ENCODE results near the gene CLGN.

Gene CLGN

DNA sequence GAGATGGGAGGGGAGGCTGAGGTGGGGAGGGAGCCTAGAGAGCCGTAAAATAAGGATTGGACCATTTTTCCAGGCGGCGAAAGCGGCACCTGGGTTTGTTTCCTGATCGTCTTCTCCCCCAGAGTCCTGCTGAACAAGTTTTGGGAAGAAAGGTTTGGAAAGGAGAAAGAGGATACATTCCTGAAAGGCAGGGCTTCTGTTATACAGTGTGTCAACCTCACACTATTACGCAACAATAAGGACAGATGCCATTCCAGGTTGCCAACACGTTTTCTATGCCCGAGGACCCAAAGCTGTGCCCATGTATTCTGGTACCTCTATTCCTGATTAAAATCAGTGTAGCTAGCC, 53.3 kb downstream of the CLGN start:
- no peak for DNase-seq

DNA sequence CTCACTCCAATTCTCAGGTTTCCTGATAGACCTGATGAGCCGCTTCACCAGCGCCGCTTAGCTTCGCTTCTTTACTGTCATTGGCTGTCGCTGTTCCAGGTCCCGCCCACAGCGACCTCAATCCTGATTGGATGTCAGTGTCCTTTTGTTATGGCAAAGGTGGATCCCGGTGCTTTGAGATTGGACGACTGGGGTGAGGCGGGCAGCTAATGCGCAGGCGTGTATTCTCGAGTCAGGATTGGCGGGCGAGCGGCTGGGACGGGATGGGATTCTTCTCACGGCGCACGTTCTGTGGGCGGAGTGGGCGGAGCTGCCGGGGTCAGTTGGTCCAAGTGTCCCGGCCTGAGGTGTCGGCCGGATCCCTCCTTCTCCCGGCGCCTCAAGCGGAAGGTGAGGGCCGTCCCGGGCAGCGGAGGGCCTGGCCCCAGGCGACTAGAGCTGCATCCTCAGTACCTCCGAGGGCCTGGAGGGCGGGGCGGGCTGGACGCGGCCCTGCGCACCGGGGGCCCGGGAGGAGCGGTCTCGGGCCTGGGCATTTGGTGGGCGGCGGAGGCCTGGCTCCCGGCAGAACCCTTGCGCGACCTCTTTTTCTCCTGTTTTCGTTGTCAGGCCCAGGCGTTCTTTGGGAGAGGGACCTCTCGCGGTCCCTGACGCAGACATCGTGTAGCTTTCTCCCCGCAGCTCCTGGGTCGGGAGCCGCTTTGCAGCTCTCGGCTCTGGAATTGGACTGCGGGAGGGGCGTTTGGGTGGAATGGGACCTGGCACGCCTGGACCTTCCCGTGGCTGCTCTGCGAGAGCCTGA, 53.9 kb downstream of the CLGN start, which contains the start of gene SCOC:
SCOC (plus strand) TSS at position 319 of the 802 bp plus-strand sequence. CDS start 5,525 bp downstream, outside the sequence.
- DNase-seq, result peak; percentile 98

DNA sequence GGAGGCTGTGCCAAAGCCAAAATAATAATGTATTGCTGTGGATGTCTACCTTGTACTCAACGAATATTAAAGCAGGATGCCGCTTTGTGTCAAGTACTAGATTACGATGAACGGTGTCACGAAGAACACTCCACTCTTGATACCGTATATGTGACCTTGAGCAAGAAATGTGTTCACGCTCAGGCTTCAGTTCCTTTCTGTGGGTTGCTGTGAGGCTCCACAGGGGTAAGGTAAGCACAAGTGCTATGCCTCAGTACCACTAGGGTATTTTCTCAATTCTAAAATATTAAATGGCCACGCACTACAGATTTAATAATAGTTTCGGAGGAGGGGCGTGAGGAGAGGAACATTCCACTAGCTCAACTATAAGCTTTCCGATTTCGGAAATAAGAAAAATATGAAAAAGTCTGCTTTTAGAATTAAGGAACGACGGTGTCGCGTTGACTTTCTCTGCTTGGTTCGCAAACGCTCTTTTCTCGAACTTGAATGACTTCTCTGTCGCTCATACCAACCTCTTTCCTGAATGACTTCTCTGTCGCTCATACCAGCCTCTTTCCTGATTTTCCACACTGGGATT, 54.6 kb downstream of the CLGN start:
- DNase-seq, result no peak

DNA sequence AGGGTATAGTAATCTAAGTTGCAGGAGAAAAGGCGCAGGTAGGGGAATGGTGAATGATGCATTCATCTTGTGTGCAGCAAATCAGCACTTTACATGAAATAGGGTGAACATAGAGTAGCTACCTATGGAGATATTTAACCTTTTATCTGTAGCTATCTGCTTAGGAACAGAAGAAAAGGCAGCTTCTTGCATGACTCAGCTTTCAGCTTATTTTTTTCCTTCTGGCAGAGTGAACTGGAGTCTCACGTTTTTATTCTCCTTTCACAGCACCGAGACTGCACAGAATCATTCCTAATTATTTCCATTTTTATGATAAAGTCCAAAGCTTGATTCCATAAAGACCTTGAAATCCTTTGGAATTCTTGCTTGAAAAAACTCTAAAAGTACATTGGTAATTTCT, 58.8 kb downstream of the CLGN start:
- DNase-seq, result no peak

DNA sequence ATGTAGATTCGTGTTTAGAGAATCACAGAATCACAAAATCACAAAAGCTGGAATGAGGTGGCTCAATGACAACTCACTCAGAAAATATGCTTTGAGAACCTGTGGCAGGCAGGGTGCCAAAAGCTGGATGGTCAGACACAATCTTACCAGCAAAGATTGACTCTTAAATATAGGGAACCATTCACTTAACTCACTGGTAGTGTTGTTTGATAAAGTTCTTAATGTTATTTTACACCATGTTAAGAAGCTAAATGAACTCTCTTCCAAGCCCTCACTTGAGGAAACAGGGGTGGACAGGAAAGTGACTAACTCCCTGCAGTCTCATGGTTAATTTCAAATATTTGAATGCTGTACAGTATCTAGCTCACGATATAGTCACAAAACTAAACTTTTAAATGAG, 59.7 kb downstream of the CLGN start:
- DNase-seq, result no peak

DNA sequence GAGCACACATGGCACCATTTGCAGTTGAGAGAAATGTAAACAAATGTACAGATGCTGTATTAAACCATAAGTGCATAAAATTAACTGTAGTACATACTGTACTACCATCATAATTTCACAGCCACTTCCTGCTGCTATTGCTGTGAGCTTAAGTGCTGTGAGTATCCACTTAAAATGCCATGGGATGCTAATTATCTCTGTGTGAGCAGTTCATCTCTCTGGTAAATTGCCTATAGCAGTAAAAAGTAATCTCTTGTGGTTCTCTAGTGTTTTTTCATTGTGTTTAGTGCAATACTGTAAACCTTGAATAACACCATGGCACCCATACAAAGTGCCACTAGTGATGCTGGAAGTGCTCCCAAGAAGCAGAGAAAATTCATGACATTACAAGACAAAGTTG, 63.9 kb downstream of the CLGN start:
- DNase-seq, result no peak

DNA sequence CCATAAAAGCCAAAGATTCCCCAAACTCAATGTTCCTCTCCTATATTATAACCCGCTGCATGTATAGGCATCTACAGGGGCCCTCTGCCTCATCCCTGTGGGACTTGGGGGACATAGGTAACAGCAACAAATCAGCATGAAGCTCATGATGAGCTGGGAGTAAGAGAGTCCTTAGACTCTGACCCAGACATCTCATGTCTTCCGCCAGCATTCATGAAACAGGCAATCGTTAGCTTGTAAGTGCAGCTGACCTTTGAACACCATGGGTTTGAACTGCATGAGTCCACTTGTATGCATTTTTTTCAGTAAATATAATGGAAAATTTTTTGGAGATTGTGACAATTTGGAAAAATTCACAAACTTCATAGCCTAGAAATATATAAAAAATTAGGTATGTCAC, 64.4 kb downstream of the CLGN start:
- DNase-seq, result no peak

DNA sequence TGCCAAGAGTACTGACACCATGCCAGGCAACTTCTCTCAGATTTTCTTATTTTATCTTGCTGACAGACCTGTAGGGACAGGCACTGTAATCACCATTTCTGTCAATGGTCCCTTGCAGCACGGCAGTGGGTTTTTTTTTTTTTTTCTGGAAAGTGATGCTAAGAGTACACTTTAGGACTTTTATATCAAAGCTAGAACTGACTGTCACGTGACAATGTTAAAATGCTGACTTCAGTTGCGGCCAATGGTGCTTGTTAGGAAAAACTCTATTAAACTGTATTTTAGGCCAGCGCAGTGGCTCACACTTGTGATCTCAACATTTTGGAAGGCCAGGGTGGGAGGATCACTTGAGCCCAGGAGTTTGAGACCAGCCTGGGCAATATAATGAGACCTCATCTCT, 66.3 kb downstream of the CLGN start:
- DNase-seq, result no peak

DNA sequence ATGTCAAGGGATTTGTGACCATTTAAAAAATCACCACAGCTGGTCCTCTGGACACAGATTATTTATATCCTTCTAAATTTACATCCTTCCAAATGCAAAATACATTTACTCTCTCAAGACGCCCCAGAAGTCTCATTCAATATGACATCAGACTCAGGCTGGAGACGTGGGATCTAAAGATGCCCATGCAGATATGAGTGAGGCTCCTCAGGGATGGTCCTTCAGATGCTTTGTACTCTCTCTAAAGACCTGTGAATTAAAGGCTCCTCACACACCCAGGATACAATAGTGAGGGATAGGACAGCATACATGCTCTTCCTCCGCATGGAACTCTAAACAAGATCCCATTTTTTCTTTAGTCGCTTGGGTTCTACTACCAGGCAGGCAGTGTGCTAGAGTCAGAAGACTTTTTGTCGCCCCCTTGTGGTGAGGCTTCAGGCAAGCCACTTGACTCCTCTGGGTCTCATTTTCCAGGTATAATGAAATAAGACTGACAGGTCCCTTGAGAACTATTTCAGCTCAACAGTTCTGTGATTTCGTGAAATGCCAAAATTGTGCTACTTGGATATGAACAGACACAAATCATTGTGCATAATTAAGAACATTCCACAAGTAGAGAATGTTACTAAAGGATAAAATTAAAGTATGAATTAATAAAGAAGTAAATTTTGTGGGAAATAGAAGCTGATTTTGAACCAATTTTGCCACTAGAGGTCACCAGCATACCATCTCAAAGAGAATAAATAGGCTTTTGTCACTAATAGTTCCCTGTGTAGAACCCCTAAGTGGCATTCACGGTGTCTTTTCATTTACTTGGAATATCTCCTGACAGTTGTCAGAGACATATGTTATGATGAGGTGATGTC, 67.7 kb downstream of the CLGN start:
- DNase-seq, result peak; percentile 78

DNA sequence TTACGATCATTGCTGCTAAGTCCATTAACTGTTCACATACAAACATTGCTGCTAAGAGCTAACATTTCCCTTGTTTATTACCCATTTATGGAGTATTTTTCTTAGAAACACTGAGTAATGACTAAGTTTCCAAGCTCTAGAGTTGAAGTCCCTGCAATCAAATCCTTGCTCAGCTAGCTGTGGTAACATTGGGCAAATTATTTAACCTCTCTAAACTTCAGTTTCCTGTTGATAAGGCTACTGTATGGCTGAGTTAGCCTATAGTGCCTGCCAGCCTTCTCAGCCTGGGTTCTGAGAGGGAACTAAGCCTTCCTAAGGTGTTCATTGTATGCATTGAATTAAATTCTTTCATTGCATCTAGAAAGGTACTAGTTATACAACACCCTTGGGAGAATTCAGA, 69.2 kb downstream of the CLGN start:
- DNase-seq, result no peak

DNA sequence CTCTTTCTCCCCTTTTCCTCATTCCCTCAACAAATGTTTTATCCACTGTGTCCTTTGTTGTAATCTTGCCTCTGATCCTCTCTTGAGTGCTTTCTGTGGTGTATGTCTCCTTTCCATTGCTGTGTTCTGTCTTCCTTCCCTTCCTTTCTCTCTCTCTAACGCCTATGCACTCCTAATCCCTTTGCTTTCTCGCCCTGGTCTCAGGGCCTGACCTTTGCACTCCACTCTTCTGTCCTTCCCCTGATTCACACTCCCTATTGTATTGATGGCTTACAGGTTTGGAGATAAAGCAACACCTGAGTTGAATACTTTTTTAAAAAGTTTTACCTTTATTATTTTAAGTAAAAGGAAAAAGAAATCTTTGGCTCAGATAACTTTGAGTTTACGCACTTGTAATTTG, 69.6 kb downstream of the CLGN start:
- DNase-seq, result no peak

DNA sequence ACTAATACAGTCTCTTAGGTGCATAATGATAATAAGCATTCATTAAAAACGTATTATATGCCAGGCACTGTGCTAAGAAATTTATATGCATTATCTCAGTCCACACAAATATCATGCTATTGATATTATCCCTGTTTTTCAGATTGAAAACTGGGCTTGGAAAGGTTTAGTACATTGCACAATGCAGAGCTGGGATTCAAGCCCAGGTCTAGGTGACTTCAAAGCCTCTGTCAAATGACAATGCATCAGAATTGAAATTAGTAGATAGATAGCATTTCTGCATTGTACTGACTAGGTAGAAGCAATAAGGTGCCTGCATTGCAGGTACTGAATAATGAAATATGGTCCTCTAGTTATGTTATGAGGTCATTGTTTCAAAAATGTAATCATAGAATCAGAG, 72.2 kb downstream of the CLGN start:
- DNase-seq, result no peak

DNA sequence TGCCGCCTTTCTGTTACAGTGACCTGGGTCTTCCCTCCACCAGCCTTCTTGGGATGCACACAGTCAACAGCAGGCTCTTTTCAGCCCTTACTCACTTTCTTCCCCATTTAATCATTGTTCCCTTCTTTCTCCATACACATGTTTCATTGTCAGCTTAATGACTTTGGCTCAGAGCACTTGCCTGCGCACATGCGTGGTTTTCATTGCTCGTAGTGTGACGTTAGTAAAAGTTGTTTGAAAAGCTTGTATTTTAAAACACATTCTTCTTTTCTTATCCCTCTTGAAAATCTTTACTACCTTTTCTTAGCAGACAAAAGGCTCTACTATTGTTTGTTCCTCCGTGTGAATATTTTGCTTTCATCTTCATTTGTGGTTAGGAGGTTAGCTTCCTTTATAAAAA, 73.7 kb downstream of the CLGN start:
- no peak for DNase-seq

DNA sequence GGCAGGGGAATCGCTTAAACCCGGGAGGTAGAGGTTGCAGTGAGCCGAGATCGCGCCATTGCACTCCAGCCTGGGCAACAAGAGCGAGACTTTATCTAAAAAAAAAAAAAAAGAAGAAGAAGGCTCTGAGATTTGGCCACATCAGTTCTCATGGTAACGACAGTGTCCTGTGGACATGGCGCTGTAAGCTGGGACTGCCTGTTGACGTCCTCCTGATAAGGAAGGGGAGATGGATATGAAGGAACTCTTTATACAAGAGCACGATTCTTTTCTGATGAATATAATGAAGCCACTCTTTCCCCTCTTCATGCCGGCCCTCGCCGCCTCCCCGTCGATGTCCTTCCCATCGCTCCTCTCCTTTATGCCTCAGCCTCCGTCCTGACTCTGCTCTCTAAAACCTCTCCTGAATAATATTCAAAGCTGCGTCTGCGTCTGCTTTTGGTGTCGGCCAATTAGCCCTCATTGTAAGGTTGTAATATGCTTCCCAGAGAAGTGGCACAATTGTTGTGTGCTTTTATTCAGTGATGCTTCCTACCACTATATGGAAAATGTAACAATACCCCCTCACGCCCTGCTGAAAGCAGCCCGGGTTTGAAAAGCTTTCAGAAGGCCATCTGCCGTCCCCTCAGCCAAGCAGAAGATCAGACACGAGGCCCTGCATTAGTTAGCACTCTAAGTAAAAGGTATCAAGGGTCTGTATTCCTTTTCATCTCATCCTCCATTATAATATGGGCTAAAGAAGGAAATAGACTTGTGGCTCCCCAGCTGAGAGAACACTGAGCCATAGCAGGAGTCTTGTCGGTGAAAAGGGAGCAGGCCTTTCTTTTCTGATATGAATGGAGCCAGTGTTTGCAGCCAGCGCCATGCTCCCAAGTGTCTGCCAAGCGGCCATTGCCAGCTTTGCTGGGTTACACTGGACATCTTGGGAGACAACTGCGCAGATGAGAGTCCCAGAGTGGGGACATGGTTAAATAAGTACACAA, 76.1 kb downstream of the CLGN start:
- DNase-seq, result no peak

DNA sequence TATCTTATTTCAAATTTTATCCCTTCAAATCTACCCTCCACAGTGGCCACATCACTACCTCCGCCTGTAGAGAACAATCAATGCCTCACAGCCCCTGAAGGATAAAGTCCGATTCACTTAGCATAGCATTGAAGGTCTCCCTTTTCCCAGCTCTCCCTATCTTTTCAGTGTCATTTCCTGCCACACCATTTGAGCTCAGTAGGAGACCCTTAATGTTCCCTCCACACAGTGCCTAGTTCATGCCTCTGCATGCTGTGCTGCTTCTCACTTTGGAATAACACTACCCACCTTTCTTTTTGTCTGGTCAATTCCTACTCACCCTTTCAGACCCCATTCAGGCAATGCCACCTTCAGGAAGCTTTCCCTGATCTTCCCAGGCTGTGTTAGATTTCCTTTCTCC, 77.6 kb downstream of the CLGN start:
- no peak for DNase-seq

DNA sequence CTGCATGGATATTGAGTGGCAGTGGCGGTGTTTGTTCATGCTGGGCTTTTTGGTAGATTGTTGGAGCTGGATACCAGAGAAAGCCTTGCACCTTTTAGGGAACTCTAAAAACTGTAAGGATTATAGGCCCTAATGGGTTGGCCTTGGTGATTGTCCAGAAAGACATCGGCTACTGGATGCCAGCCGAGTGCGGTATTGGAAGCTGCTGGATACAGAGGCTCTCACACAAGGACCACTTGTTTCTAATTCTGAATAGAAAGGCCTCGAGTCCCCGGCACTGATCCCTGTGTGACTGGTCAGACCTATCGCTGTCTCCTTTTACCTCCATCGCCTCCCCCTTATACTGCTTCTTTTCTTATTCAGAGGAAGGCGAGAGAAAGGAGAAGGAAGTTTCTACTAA, 81.3 kb downstream of the CLGN start:
- no peak for DNase-seq

DNA sequence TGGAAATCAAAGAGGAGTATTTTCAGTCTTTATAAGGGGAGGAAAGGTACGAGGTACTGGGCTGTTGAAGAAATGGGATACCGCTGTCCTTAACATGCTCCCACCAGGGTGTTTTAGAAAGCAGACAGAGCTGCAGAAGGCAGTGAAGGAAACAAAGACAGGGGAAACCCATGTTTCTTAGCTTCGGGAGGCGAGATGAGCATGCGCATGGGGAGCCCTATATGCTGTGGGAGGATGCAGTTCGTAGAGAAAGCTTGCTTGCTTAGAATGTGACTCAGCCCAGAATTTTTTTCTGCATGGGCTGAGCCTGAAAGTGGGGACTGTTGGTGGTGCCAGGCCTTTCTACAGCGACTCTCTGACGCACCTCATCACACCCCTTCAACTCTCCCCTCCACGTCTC, 82.8 kb downstream of the CLGN start:
- no peak for DNase-seq

DNA sequence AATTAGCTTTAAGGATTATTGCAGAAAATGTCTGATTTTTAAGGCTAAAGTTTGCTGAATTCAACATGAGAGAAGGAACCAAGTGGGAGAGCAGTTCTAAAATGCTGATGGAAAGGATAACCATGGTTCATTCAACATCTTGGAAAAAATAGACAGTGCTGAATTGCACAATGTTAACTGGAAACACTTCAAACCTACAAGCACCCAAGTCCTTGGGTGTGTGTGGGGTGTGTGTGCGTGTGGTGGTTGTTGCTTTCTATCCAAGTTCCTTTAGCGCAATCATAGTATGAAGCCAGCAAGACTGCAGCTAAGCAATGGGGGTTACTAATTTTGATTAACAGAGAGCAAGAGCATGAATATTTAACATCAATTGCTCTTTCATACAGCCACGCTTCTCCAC, 83.3 kb downstream of the CLGN start:
- no peak for DNase-seq

DNA sequence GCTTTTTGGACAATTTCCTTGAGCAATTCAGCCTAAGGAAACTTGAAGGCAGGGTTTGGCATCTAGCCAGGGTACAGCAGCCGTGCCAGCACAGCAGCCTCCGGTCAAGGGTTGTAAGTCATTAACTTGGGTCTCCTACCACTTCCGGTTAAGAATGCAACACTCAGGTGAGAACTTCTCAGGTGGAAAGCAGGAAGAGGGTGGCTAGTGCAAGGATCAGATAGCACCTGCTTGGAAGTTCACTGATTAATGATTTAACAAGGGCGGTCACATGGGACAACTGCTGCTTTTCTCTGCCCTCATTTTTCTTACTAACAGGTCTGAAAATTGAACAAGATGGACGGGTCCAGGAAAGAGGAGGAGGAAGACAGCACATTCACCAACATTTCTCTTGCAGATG, 84.1 kb downstream of the CLGN start:
- DNase-seq, result no peak

DNA sequence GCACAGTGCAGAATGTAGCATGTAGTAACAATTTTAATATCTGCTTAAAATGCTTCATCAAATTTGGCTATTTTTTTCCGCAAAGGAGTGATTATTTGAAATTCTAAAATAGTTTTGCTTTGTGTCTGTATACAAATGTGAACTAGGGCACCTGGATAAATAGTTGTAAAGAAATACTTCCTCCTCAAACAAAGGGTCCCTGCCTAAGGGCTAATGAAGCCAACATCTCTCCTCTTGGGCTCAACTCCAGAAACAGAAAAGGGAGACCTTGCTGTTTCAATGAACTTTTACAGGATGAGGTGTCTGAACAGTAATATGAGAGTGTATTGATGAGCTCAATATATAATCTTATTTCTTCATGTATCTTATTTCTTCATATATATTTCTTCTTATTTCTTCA, 84.8 kb downstream of the CLGN start:
- DNase-seq, result no peak
